Testis (tissue), 2 donors: Measurements from ENCODE around the gene DMTF1.

Source experiments
- POLR2A ChIP-seq: fragments of 450-650 bp; IDR thresholded peaks from one replicate; pipeline ENCODE4 v1.6.1; 2017; ENCODE audit warnings: antibody characterized with exemption, mild to moderate bottlenecking, moderate library complexity
- TF ChIP-seq, protein P1 (sequence below), 3 experiments: fragments of 450-650 bp in 2 of 3; fragments of 200-600 bp in 1 of 3; sonication (generic) in 1 of 3; IDR thresholded peaks; one replicate each; pipeline ENCODE4 v1.5.1; 2016 to 2019; ENCODE audit warnings: antibody characterized with exemption in 3 of 3, mild to moderate bottlenecking in 2 of 3, moderate library complexity in 1 of 3

- TF ChIP-seq, protein P1, sequence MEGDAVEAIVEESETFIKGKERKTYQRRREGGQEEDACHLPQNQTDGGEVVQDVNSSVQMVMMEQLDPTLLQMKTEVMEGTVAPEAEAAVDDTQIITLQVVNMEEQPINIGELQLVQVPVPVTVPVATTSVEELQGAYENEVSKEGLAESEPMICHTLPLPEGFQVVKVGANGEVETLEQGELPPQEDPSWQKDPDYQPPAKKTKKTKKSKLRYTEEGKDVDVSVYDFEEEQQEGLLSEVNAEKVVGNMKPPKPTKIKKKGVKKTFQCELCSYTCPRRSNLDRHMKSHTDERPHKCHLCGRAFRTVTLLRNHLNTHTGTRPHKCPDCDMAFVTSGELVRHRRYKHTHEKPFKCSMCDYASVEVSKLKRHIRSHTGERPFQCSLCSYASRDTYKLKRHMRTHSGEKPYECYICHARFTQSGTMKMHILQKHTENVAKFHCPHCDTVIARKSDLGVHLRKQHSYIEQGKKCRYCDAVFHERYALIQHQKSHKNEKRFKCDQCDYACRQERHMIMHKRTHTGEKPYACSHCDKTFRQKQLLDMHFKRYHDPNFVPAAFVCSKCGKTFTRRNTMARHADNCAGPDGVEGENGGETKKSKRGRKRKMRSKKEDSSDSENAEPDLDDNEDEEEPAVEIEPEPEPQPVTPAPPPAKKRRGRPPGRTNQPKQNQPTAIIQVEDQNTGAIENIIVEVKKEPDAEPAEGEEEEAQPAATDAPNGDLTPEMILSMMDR (IDR thresholded peaks at IDR 0.05) = no peak
- no peak for TF ChIP-seq POLR2A
Observed at GRCh38 chr7:87111877-87112276, 40.4 kb upstream of the DMTF1 start.
